ENCODE results near the gene PARP1.
"Not testable (repeated sequence)": the region's sequence is repeated elsewhere in the genome, so short reads cannot be mapped to it uniquely, and the experiment has no call there.

Gene PARP1

DNA sequence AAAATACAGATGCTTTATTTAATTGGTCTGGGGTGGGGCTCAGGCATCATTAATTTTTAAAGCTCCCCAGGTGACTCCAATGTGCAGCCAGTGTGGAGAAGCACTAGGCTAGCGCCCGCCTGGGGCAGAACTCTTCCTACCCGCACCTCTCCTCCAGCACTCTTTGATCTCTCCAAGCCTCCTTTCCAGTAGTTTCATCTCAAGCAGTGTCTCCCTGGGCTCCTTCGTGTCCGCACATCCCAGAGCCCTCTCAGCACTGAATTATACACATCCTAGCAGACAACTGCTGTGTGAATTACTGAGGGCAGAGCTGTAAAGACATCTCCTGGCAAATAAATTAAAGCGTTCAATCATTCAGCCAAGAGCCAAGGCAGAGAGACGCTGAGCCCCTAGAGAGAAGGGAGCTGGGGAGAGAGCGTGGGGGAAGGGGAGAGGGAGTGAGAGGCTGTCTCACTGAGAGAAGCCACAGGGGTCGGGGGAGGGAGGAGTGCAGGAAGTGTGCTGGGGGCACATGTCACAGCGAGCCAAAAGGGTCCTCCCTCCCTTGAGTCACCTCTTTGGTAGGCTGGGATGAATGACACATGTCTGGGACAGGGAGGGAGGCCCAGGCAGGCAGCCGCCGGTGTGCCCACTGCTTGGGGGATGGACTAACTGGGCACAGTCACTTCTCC lies 21.0 kb upstream of the PARP1 start:
- no peak for DNase-seq (ENCODE audit: low read depth)

DNA sequence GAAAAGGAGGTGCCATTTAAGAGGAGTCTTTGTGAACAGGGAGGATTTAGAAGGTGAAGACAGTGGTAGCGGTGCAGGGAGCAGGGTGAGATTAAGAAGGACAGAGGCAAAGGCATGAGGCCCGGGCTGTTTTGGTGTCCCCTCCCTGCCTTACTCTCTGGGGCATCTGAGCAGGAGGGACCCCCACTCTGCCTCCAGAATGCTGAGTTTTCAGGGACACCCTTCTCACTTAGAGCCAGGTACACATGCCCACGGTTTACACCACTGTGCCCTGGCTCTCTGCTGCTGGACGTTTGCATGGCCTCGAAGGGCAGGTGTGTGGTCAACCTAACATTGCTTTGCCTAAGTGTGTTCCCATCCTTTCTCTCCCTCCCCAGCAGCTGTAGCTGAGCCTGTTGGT lies 20.5 kb upstream of the PARP1 start:
- no peak for DNase-seq (ENCODE audit: low read depth)

DNA sequence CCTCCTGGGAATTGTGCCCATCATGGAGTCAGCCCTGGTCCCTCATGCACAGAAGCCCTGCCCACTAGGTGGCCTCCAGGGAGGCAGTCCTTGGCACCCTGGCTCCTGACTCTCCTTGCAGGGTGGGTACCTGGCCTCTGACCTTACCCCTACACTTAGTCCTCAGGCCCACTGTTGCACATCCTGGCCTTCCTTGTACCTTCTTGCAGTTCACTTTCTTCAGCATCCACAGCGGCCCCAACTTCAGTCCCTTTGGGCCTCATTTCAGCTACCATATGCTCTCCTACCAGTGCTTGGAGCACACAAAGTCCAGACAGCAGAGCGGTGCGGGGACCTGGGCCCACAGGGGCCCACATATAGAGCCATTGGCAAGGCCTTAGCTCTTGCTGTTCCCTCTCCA lies 19.2 kb upstream of the PARP1 start:
- no peak for DNase-seq (ENCODE audit: low read depth)

DNA sequence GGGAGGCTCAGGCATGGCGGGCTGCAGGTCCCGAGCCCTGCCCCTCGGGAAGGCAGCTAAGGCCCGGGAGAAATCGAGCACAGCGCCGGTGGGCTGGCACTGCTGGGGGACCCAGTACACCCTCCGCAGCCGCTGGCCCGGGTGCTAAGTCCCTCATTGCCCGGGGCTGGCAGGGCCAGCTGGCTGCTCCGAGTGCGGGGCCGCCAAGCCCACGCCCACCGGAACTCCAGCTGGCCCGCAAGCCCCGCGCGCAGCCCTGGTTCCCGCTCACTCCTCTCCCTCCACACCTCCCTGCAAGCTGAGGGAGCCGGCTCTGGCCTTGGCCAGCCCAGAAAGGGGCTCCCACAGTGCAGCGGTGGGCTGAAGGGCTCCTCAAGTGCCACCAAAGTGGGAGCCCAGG lies 18.5 kb upstream of the PARP1 start:
- not testable (repeated sequence) for DNase-seq (ENCODE audit: low read depth)

DNA sequence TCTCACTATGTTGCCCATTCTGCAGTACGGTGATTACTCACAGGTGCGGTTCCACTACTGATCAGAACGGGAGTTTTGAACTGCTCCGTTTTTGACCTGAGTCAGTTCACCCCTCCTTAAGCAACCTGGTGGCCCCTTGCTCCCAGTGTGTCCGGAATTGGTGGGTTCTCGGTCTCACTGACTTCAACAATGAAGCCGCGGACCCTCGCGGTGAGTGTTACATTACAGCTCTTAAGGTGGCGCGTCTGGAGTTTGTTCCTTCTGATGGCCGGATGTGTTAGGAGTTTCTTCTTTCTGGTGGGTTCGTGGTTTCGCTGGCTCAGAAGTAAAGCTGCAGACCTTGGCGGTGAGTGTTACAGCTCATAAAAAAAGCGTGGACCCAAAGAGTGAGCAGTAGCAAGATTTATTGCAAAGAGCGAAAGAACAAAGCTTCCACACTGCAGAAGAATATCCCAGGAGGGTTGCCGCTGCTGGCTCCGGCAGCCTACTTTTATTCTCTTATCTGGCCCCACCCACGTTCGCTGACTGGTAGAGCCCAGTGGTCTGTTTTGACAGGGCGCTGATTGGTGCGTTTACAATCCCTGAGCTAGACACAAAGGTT lies 17.6 kb upstream of the PARP1 start:
- no peak for DNase-seq (ENCODE audit: low read depth)

DNA sequence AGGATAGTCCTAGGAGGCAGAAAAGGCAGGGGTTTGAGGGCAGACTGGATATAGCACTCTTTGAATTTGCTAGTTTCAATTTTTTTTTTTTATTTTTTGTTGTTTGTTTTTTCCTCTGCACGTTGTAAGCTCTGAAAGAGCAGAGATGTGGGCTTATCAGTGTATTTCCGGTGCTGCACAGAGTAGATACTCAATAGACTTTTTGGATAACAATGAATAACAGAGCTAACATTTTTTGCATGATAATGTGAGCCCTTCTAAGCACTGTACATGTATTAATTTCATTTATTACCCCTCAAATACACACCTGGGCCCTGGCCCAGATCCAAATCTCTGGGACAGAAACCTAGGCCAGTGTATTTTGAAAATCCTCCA lies 17.1 kb upstream of the PARP1 start:
- DNase-seq (ENCODE audit: low read depth), result no peak

DNA sequence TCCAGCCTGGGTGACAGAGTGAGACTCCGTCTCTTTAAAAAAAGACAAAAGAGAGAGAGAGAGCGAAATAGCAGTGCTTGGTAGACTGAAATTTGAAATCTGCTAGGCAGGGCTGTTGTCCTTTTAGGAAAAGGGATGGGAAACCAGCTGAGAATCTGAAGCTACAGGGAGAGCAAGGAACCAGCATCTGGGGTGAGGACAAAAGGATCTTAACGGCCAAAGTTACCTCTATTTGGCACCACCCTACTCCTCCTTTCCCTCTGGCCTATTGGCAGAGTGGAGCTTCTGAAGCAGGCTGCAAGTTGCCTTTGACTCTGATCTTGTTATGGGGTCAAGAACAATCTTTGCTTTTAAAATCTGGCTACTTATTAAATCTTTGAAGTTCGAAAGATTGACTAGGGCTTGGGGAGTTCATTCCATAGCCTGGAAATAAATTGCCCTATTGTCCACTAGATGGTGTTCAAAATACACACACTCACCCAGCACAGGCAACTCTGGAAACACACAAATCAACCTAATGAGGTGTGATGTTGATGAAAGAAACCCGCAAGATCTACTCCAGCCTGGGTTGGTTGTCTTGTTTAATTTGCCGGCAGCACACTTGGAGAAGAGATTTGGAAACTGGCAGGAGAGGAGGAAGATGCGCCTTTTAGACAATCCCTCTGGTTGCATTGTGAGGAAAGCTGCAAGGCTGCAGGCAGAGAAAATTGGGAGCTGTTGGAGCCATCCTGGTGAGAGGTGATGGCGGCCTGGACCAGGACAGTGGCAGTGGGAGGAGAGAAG lies 16.5 kb upstream of the PARP1 start:
- no peak for DNase-seq (ENCODE audit: low read depth)

DNA sequence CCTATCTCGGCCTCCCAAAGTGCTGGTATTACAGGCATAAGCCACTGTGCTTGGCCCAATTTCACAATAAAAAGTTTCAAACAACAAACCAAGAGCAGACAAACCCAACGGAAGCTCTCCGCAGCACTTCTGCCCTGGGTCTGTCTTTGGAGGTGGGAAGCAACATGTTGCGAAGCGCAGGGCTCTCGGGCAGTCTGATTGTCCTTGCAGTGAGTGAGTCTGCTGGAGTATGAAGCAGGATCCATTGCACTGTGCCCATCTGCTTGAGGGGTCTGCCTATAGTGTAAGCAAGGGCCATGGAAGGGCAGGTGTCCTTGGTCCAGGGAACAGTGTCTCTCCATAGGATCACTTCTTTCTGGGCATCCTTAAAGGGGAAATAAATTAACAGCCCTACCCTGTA lies 14.6 kb upstream of the PARP1 start:
- no peak for DNase-seq (ENCODE audit: low read depth)

DNA sequence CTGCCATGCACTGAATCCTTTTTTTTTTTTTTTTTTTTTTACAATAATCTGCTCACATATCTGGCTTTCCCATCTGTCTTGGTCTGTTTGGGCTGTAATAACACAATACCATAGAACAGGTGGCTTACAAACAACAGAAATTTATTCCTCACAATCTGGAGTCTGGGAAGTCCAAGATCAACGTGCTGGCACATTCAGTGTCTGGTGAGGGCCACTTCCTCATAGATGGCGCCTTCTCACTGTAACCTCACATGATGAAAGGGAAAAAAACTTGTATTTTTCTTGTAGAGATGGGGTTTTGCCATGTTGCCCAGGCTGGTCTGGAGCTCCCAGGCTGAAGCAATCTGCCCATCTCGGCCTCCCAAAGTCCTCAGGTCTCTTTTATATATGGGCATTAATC lies 13.0 kb upstream of the PARP1 start:
- no peak for DNase-seq (ENCODE audit: low read depth)

DNA sequence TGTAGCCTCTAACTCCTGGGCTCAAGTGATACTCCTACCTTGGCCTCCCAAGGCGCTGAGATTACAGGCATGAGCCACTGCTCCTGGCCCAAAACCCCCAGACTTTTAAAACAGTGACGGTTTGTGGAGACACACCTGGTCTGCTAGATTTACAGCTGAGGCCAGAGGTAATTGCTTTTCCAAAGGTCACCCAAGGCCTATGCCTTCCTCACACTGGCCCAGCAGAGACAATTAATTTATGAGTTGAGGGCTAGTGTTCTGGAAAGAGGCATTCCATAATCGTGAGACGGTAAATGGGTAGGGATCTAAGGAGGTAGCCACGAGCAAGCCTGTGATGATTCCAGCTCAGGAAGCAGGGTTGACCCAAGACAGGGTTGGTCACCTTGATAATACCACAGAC lies 12.4 kb upstream of the PARP1 start:
- no peak for DNase-seq (ENCODE audit: low read depth)

DNA sequence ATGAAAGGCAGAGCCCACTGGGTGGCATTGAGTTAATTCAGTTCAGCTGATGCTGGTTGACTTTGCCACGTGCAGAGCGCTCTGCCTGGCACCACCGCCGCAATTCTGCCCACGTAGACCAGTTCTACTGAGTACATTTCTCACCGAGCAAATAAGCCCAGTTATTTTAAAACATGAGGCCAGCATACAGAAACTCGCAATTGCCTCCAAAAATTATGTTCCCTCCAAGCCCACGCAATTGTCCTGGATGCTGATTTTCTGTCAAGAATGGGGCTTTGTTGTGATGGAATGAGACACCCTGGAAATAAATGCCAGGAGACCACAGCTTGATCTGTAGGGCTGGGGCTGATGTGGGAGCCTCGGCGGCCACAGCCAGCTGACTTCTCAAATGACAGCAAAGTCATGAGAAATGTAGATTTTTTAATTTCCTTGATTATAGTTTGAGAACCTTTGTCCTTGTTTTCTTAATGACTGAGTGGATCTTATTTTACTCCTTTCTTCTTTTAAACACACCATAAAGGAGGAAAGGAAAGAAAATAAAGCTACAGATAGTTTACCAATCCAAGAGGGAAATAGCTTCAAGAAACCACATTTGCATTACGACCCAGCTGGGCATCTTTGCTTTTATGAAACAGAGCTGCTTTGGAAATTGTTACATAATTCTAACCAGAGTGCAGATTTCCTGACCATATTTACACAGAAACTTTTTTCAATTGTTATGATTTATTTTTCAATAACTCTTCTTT lies 11.6 kb upstream of the PARP1 start:
- DNase-seq (ENCODE audit: low read depth), result no peak

DNA sequence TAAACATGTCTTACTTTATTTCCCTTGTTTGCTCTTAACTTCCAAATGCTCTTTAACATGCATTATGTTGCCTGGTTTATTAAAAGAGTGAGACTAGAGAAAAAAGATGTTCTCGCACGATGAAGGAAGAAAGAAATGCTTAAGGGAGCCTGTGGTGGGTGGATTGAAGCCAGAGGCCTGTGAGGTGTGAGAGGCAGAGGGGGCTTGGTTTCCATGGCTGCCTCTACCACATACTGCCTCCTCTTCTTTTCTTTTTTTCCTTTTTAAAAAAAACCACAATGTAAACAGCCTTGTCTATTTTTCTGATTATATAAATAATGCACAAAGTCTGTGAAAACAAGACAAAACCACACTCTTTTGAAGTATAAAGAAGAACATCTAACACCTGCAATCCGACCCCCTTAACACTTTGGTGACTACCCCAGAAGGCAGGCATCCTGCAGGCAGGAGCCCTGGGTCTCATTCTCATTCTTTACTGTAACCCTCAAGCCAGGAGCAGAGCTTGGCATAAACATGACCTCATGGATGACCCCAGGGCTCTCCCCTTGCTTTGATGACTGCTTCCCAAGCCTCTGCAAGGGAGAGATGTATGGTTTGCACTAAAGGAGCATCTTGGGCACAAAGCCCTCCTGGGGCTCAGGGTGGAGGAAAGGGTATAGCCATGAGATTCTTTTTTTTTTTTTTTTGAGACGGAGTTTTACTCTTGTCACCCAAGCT lies 10.1 kb upstream of the PARP1 start:
- DNase-seq (ENCODE audit: low read depth), result no peak

DNA sequence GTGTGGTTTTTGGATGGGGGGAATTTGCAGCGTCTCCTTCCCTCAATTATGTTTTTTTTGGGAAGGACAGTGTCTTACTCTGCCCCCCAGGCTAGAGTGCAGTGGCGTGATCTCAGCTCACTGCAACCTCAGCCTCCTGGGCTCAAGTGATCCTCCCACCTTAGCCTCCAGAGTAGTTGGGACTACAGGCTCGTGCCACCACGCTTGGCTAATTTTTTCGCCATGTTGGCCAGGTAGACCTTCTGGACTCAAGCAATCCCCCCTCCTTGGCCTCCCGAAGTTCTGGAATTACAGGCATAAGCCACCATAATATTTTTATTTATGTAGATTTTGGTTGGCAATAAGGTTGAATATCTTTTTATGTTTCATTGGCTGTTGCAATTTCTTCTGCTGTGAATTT lies 9.5 kb upstream of the PARP1 start:
- no peak for DNase-seq (ENCODE audit: low read depth)

DNA sequence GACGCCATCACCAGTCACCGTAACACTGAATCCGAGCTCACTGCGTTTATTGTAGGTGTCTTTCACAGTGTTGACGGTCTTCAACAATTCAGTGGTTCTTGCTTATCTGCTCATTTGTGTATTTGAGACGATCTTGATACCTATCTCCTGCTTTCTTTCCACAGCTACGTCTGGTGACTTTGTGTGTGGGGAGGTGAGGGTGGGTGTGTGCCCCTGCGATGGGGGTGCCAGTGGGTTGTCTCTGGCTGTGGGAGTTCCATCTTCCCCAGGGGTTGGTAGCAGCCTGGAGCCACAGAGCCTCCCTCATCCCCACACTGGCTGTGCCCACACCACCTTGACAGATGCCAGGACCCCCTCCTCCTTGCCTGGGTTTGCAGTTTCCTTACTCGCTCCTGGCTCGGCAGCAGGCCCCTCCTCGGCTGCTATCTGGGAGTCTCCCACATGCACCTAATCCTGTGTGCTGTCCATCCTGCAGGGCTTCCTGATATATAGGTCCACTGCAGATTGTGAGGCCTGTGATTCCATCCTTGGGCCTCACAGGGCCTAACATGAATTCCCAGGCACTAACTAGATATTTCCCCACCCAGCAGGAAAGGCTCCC lies 6.3 kb upstream of the PARP1 start:
- DNase-seq (ENCODE audit: low read depth), result no peak

DNA sequence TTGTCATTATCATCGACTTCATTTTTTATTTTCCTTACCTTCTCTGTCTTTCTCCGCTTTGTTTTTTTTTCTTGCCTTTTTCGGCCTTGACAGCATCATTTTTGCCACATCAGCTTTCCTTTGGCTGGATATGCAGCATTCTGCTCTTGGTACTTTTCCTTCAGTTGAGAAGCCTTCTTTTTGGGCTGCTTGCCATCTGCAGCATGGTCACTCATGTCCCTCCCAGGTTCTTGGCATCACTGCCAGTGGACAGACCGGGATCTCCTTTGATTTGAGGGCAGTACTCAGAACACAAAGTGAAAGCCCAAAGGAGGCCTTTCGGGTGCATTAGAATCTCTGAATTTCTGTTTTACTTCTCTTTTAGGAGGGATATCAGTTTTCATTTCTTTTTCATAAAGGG lies 3.7 kb upstream of the PARP1 start:
- DNase-seq (ENCODE audit: low read depth), result no peak

DNA sequence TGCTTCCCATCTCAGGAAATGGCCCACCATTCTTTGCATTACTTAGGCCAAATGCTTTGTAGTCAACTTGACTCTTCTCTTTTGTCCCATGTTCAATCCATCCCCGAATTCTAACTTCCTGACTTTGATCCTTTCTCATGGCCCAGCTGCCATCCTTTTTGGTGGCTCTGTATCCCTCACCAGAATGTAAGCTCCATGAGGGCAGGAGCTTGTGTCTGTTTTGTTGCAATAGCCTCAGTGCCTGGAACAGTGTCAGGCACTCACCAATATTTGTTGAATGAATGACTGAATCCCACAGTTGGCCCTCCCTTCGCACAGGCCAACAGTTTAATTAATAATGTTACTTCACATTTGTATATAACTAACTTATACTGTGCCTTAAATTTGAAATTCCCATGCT lies 3.1 kb upstream of the PARP1 start:
- no peak for DNase-seq (ENCODE audit: low read depth)

DNA sequence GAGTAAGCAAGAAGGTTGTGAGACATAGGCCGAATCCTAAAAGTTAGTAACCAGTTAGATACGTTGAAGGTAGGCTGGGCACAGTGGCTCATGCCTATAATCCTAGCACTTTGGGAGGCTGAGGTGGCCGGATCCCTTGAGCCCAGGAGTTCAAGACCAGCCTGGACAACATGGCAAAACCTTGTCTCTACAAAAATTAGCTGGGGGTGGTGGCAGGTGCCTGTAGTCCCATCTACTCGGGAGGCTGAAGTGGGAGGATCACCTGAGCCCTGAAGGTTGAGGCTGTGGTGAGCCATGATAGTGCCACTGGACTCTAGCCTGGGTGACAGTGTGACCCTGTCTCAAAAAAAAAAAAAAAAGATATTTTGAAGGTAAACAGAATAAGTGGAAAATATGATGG lies 1.5 kb upstream of the PARP1 start:
- DNase-seq (ENCODE audit: low read depth), result no peak

DNA sequence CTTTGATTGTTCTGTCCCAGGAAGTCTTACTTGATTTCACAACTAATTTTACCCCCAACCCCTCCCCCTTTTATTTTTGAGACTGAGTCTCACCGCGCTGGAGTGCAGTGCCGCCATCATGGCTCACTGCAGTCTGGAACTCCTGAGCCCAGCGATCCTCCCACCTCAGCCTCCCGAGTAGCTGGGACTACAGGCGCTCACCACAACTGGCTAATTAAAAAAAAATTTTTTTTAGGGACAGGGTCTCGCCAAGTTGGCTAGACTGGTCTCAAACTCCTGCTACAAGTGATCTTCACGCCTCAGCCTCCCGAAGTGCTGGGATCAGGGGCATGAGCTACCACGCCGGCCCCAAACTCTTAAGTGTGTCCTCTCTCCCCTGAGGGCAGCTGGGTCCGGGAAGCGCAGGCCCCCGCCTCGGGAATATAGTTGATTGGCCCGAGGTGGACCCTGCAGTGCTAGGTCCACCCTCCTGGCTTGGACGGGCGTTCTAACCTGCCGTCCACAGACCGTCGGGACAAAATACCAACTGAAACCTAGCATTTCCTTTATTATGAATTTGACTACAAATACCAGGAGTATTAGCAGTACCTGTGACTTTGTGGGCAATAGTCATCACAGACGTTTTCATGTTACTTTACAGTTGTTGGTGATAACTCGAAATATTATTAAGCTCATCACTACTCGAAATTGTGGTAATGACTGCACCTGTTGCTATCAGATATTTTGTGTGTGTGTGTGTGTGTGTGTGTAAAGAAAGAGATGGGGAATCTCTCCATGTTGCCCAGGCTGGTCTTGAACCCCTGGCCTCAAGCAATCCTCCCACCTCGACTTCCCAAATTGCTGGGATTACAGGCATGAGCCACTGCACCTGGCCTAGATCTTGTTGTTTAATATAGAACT lies 642 bp upstream of the PARP1 start:
- DNase-seq (ENCODE audit: low read depth), result peak; percentile 34

DNA sequence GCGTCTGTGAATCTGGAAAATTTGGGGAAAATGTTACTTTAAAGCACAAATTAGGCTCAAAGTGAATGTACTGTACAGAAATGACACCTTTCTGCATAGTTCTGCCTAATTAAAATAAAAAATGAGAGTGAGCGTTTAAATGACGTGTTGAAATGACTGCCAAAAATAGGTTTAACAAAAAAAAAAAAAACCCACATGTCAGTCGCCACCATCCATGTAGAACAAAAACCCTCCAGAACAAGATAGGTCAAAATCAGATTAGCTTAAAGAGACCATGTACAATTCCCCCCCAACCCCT lies 745 bp downstream of the PARP1 start:
- DNase-seq (ENCODE audit: low read depth), result no peak

DNA sequence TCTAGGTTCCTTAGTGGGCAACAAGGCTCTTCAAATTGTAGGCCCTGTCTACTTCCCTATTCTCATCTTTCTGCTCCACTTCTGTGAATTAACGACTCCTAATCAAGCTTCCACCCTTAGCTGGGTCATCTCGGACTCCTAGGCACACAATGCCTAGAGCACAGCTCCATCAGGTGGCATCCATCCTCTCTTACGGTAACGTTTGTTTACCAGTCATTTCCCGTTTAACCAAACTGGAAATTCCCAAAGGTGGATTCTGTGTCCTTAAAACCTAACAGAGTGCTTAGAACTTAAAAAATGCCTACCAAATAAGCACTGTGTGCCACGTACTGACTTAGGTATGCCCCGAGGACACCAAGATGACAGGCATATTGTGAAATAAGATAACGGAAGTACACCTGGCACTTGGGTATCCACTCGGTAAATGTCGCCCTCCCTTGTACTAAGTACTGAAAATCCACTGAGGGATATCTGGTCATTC lies 1.5 kb downstream of the PARP1 start:
- DNase-seq (ENCODE audit: low read depth), result no peak

Measured in non-pigmented ciliary epithelial cell (primary cell).